ENCODE data around the gene JAZF1. TPM values are rescaled to one million over a fixed set of nuclear protein-coding genes. Genes with fewer than 3 reads are reported as not detected.

Gene JAZF1
- total and polyA plus RNA-seq, 2 donors (not counting 1 experiment from before 2014, with no cell fraction given) = 14.0 to 38.6 TPM

DNA sequence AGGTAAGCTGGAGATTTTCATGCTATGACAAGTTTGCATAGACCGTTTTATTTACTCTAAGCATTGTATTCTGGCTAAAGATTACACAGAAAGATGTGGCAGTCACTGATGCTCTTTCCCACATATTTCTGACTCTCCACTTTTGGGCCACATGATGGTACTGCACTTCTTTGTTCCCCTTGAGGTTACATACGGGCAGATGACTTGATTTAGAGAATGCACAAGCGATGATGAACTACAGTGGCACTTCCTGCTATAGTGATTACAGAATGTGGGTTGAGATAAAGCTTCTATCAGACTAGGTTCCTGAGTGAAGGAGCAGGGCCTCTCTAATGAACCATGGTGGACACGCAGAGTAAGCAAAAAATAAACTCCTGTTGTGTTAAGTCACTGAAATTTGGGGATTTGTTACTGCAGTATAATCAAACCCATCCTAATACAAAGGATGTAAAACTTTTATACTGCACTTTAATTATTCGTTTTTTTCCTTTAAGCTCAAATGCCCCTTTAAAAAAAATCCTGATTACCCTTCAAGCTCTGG lies 262.8 kb downstream of the JAZF1 start:
- CTCF ChIA-PET = interaction anchor here (0.6 to 7.0 kb wide), 5 partner anchors 9 to 847 kb away, joined by 3 to 51 read pairs (median 4); no protein-coding TSS in a partner anchor
- H3K4me3 Mint-ChIP-seq = no peak overlapping the region
- H3K27ac Mint-ChIP-seq = no peak overlapping the region

DNA sequence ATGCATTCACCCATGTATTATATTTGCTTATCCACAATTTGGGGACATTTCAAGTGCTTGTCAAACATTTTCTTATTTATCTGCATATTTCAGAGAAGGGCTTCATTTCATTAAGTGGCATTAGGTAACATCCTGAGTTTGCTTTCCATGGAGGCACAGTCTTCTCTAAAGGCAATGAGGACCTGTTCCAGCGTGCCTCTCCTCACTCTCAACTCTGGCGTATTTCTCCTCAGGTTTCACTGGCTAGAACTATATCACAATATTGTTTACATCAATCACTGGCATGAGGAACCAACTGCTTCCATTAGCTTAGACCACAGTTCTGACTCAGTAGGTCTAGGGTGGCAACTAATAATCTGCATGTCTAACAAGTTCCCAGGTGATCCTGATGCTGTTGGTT lies 263.5 kb downstream of the JAZF1 start:
- no peaks in the 10 kb centered on the region for H3K9me3 Mint-ChIP-seq (ENCODE audit: insufficient read depth)
- no peak for ATAC-seq (ENCODE audit: low read depth)
- no peaks in the 10 kb centered on the region for H3K27me3 Mint-ChIP-seq
- intact Hi-C loops (cut with micrococcal nuclease) = no loop called here
- WGBS (ENCODE audit: insufficient coverage) = 100% methylated on average over 2 of the region's 2 CpGs
- Histone ChIP-seq H2AFZ (ENCODE audit: insufficient read depth, low read depth, low read length, poor library complexity, severe bottlenecking) (no peak overlapping the region), H3K4me3 (ENCODE audit: control extremely low read depth in 1 of 5, extremely low read depth in 1 of 5, insufficient read depth in 1 of 5, low read depth in 2 of 5, low read length in 4 of 5) (no peak overlapping the region), H3K27me3 (replicated peaks in 1 of 4; ENCODE audit: control extremely low read depth in 1 of 4, control insufficient read depth in 3 of 4, insufficient read depth in 4 of 4, low read length in 3 of 4) (no peaks in the 10 kb centered on the region), H4K20me1 (ENCODE audit: control insufficient read depth, insufficient read depth, low read length, poor library complexity, severe bottlenecking) (peaks cover 73% of the 10 kb centered on the region), H3K4me2 (replicated peaks; ENCODE audit: low read depth, low read length, poor library complexity, severe bottlenecking) (no peak overlapping the region), H3K9me3 (ENCODE audit: control extremely low read depth in 1 of 3, control insufficient read depth in 2 of 3, insufficient read depth in 1 of 3, low read length in 2 of 3) (no peaks in the 10 kb centered on the region), H3K27ac (ENCODE audit: low read length in 2 of 2) (no peak overlapping the region), H3K36me3 (replicated peaks in 1 of 2; ENCODE audit: control extremely low read depth in 1 of 2, control insufficient read depth in 1 of 2, extremely low read depth in 1 of 2, insufficient read depth in 2 of 2, low read length in 1 of 2) (no peaks in the 10 kb centered on the region), H3K79me2 (ENCODE audit: control insufficient read depth, insufficient read depth, low read length) (peaks cover 63% of the 10 kb centered on the region), H3K9ac (ENCODE audit: low read length) (no peak overlapping the region), H3K4me1 (ENCODE audit: control insufficient read depth in 2 of 2, insufficient read depth in 2 of 2, low read length in 2 of 2) (peaks cover 14 to 15% of the 10 kb centered on the region in 2 donors)
- no peak overlapping the region for H3K4me3 Mint-ChIP-seq
- H3K27ac Mint-ChIP-seq = no peak overlapping the region
- ChIA-PET CTCF (interaction anchor here (0.6 to 7.0 kb wide), 3 partner anchors 180 to 847 kb away, joined by 3 to 51 read pairs (median 3); no protein-coding TSS in a partner anchor), POLR2A (no interaction called here)
- peaks cover 32% of the 10 kb centered on the region for H3K4me1 Mint-ChIP-seq
- TF ChIP-seq, protein P1, sequence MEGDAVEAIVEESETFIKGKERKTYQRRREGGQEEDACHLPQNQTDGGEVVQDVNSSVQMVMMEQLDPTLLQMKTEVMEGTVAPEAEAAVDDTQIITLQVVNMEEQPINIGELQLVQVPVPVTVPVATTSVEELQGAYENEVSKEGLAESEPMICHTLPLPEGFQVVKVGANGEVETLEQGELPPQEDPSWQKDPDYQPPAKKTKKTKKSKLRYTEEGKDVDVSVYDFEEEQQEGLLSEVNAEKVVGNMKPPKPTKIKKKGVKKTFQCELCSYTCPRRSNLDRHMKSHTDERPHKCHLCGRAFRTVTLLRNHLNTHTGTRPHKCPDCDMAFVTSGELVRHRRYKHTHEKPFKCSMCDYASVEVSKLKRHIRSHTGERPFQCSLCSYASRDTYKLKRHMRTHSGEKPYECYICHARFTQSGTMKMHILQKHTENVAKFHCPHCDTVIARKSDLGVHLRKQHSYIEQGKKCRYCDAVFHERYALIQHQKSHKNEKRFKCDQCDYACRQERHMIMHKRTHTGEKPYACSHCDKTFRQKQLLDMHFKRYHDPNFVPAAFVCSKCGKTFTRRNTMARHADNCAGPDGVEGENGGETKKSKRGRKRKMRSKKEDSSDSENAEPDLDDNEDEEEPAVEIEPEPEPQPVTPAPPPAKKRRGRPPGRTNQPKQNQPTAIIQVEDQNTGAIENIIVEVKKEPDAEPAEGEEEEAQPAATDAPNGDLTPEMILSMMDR (IDR thresholded peaks at IDR 0.05) = no peak
- no peak for TF ChIP-seq EZH2 (IDR thresholded peaks at IDR 0.05; ENCODE audit: borderline replicate concordance, insufficient read depth, low read depth, low read length, poor library complexity, severe bottlenecking)
- no peak for DNase-seq

More for the DNA sequence above, 262.8 kb downstream of the JAZF1 start:
- Mint-ChIP-seq H3K4me1 (peaks cover 36% of the 10 kb centered on the region), H3K9me3 (ENCODE audit: insufficient read depth) (no peaks in the 10 kb centered on the region), H3K27me3 (no peaks in the 10 kb centered on the region)
- 28% methylated on average over 2 of the region's 5 CpGs for WGBS (ENCODE audit: insufficient coverage)
- Histone ChIP-seq H3K9ac (ENCODE audit: low read length) (no peak overlapping the region), H3K4me1 (ENCODE audit: control insufficient read depth in 2 of 2, insufficient read depth in 2 of 2, low read length in 2 of 2) (peaks cover 17% of the 10 kb centered on the region in 2 donors), H3K79me2 (ENCODE audit: control insufficient read depth, insufficient read depth, low read length) (peaks cover 62% of the 10 kb centered on the region), H3K4me3 (ENCODE audit: control extremely low read depth in 1 of 5, extremely low read depth in 1 of 5, insufficient read depth in 1 of 5, low read depth in 2 of 5, low read length in 4 of 5) (no peak overlapping the region), H3K4me2 (replicated peaks; ENCODE audit: low read depth, low read length, poor library complexity, severe bottlenecking) (no peak overlapping the region), H3K27ac (ENCODE audit: low read length in 2 of 2) (no peak overlapping the region), H3K9me3 (ENCODE audit: control extremely low read depth in 1 of 3, control insufficient read depth in 2 of 3, insufficient read depth in 1 of 3, low read length in 2 of 3) (no peaks in the 10 kb centered on the region), H3K27me3 (replicated peaks in 1 of 4; ENCODE audit: control extremely low read depth in 1 of 4, control insufficient read depth in 3 of 4, insufficient read depth in 4 of 4, low read length in 3 of 4) (no peaks in the 10 kb centered on the region), H3K36me3 (replicated peaks in 1 of 2; ENCODE audit: control extremely low read depth in 1 of 2, control insufficient read depth in 1 of 2, extremely low read depth in 1 of 2, insufficient read depth in 2 of 2, low read length in 1 of 2) (no peaks in the 10 kb centered on the region), H4K20me1 (ENCODE audit: control insufficient read depth, insufficient read depth, low read length, poor library complexity, severe bottlenecking) (peaks cover 68% of the 10 kb centered on the region), H2AFZ (ENCODE audit: insufficient read depth, low read depth, low read length, poor library complexity, severe bottlenecking) (no peak overlapping the region)
- no peak for ATAC-seq (ENCODE audit: low read depth)
- intact Hi-C loops (cut with micrococcal nuclease) = no loop called here
- TF ChIP-seq, protein P1 (IDR thresholded peaks at IDR 0.05) = no peak
- TF ChIP-seq EZH2 (IDR thresholded peaks at IDR 0.05; ENCODE audit: borderline replicate concordance, insufficient read depth, low read depth, low read length, poor library complexity, severe bottlenecking) = no peak
- POLR2A ChIA-PET = no interaction called here
- no peak for DNase-seq

All from B cell (primary cell).